GM23338 (cell line): ENCODE data around the gene CNNM2.

ENCODE experiments used
- CREB1 ChIP-seq: fragments of 250-450 bp; sonication (Bioruptor Pico); IDR thresholded peaks from 2 replicates; pipeline ENCODE4 v1.5.0; 2020; ENCODE audit warnings: low read depth, mild to moderate bottlenecking, moderate library complexity
- CTCF ChIP-seq, 2 experiments: fragments of 200-600 bp in 1 of 2; sonication (generic) in 1 of 2; conservative IDR thresholded peaks; 2 replicates each; pipeline versions ENCODE4 v1.5.1 to v1.6.1; 2016 to 2017; ENCODE audit warnings: antibody characterized with exemption in 2 of 2, low read depth in 2 of 2, mild to moderate bottlenecking in 2 of 2, moderate library complexity in 1 of 2
- EZH2 ChIP-seq: fragments of 200-600 bp; sonication (generic); IDR thresholded peaks from one replicate; pipeline ENCODE4 v1.8.0; 2017; ENCODE audit warnings: antibody characterized with exemption, mild to moderate bottlenecking, low read depth; ENCODE audit not compliant: unreplicated experiment
- EZH2phosphoT487 ChIP-seq: fragments of 200-600 bp; sonication (generic); IDR thresholded peaks from one replicate; pipeline ENCODE4 v1.8.1; 2018; ENCODE audit warnings: antibody characterized with exemption; ENCODE audit not compliant: unreplicated experiment
- JUNB ChIP-seq: IDR thresholded peaks from one replicate; pipeline ENCODE4 v1.6.1; 2016; ENCODE audit warnings: antibody characterized with exemption; ENCODE audit not compliant: unreplicated experiment
- POLR2AphosphoS5 ChIP-seq: IDR thresholded peaks from 2 replicates; pipeline ENCODE4 v1.6.1; 2016; ENCODE audit warnings: antibody characterized with exemption, low read depth
- ZNF331 ChIP-seq: fragments of 250-450 bp; sonication (Bioruptor Pico); IDR thresholded peaks from 2 replicates; pipeline ENCODE4 v1.5.0; 2020; ENCODE audit warnings: low read depth, mild to moderate bottlenecking, moderate library complexity
- TF ChIP-seq, protein P1 (sequence below): IDR thresholded peaks from one replicate; pipeline ENCODE4 v1.6.1; 2018; ENCODE audit warnings: antibody characterized with exemption; ENCODE audit not compliant: unreplicated experiment

DNA sequence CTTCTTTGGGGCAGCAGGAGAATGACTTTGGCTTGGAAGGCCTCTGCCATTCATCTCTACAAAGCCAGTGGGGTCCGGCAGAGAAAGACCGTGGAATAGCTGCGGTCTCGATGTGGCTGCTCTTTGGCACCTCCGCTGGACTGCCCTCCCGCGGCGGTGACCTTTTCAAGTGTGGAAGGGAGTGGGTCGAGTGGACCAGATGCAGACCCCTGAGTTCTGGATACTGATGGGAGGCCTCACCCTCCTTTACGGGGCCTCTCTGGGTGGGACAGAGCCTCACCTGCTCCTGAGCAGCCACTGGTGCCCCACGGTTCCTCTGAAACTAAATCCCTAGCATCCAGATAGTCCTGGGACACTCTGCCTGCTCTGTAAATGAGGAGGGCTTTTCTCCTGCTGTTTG lies 161.9 kb downstream of the CNNM2 start:
- TF ChIP-seq CTCF (conservative IDR thresholded peaks at IDR 0.05; ENCODE audit: low read depth in 2 of 2) (no peak), JUNB (no peak), EZH2 (no peak), POLR2AphosphoS5 (no peak), CREB1 (no peak), EZH2phosphoT487 (no peak), ZNF331 (CRISPR knock-in tag) (no peak)
- TF ChIP-seq, protein P1, sequence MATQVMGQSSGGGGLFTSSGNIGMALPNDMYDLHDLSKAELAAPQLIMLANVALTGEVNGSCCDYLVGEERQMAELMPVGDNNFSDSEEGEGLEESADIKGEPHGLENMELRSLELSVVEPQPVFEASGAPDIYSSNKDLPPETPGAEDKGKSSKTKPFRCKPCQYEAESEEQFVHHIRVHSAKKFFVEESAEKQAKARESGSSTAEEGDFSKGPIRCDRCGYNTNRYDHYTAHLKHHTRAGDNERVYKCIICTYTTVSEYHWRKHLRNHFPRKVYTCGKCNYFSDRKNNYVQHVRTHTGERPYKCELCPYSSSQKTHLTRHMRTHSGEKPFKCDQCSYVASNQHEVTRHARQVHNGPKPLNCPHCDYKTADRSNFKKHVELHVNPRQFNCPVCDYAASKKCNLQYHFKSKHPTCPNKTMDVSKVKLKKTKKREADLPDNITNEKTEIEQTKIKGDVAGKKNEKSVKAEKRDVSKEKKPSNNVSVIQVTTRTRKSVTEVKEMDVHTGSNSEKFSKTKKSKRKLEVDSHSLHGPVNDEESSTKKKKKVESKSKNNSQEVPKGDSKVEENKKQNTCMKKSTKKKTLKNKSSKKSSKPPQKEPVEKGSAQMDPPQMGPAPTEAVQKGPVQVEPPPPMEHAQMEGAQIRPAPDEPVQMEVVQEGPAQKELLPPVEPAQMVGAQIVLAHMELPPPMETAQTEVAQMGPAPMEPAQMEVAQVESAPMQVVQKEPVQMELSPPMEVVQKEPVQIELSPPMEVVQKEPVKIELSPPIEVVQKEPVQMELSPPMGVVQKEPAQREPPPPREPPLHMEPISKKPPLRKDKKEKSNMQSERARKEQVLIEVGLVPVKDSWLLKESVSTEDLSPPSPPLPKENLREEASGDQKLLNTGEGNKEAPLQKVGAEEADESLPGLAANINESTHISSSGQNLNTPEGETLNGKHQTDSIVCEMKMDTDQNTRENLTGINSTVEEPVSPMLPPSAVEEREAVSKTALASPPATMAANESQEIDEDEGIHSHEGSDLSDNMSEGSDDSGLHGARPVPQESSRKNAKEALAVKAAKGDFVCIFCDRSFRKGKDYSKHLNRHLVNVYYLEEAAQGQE, result no peak
